GM21723 (cell line): ENCODE data around the gene RASEF.
"Not testable (repeated sequence)": the region's sequence is repeated elsewhere in the genome, so short reads cannot be mapped to it uniquely, and the experiment has no call there.

ENCODE experiments used
- ATAC-seq: cut with Tn5 transposase; IDR thresholded peaks from one replicate; pipeline ENCODE4 v1.9.1; 2021; ENCODE audit warnings: mild to moderate bottlenecking, moderate library complexity; ENCODE audit not compliant: unreplicated experiment

The RASEF gene

DNA sequence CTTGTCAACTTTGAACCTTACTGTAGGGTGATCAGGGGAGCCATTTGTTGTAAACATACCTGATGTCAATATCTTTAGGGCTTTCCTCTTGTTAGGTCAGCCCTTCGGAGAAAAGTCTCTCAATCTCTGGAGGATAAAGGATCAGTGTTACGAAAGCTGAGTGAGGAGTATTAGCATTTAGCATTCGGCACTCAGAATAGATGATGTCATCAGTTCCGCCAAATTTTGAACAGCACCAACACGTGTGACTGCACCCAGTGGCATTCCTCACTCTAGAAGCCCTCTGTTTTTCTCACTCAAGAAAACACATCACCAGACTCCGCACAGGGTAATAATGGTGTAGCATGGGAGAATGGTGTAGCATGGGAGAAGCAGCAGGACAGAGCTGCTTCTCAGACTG lies 87.8 kb downstream of the RASEF start:
- no peak for ATAC-seq

DNA sequence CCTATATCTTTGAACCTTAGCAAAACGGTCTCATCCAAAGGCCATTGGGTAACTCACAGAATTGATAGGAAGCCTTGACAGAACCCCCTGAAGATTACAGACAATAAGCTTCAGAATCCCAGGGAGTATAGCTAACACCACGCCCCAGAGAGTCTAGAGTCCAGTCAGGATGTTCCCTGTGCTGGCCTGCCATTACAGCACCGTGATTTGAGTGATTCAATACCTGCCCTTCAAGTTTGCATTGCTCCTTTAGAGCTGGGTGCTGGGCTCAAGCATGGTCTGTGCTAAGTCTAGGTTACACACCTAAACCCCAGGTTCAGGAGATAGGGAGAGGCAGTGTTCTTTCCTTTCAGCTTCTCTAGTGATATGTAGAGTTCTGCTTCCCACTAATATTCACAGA lies 90.5 kb downstream of the RASEF start:
- ATAC-seq, result no peak

DNA sequence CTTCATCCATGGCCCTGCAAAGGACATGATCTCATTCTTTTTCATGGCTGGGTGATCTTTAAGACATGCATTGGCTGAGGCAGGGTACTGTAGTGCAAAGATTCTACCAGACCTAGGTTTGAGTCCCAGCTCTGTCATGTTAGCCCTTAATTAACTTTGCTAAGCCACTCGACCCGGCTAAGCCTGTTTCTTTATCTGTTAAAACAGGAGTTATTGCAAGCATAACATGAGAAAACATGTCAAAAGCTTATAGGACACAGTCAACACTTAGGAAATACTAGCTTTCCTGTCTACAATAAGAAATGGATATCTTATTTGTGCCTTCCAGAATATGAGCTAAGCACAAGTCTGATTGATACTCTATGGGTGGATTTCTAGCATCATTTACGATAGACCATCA lies 92.6 kb downstream of the RASEF start:
- no peak for ATAC-seq

DNA sequence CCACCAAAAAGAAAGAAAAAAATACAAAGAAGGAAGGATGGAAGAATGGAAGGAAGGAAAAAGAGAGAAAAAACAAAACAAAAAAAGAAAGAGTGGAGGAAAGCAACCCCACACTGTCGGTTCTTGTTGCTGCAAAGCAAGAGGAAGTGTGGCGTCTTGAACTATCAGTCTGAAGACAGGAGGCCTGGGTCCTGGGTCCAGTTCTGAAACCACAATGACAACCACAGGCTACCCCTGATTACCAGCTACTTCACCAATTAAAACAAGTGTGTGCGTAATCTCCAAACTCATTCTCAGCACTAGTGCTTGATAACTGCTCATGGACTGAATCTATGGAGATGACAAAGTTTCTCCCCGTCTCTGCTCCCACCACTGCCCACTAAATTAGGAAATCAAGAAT lies 93.7 kb downstream of the RASEF start:
- ATAC-seq, result no peak

DNA sequence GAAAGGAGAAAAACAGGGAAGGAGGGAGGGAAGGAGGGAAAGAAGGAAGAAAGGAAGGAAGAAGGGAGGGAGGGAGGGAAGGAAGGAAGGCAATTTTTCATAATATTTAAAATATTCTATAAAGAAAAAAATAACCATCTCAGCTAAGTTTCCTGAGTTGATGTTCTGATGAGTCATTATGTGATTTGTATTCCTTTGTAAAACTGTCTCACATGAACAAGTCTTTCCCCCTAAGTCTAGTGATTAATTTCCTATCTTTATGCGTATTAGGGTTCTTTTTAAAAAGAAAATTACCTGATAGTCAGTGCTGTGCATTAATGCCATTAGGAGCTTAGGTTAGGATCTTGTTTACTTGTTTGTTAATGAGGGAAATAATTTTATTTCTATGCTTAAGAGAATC lies 94.1 kb downstream of the RASEF start:
- no peak for ATAC-seq

DNA sequence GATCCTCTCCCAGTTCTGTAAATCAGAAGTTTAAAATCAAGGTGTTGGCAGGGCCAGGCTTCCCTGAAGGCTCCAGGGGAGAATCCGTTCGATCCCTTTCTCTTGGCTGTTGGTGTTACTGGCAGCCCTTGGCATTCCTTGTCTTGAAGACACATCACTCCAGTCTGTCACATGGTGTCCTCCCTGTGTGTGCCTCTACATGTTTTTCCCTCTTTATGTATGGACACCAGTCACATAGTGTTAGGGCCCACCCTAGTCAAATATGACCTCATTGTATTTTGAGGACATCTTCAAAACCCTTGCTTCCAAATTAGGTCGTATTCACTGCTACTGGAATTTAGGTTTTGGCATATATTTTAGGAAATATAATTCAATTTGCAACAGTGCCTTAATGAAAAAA lies 94.6 kb downstream of the RASEF start:
- ATAC-seq, result no peak

DNA sequence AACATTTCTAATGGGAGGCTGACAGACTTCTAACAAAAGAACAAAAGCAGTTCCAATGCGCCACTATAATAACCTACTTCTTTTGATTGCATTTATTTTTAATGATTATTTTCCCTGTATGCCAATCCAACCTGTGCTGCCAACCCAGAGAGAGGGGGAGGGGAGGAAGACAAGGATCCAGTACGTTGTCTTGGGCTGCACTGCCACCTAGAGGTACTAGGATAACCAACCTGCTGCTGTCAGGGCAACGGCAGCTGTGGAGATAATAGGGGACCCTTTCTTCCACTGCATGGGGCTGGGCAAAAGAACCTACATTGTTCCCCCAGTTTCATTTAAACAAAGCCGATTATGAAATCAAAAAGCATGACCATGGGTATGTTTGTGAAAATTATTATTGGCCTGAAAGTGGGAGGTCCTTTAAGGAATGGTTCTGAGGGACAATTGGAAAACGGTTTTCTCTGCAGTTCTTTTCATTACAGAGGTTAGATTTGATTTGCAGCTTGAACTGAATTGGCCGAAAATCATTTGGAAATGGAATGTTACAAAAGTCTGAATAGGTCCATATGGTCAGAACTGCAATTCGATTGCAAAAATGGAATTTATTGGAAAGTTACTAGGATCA lies 101.3 kb downstream of the RASEF start:
- ATAC-seq, result peak; percentile 89

DNA sequence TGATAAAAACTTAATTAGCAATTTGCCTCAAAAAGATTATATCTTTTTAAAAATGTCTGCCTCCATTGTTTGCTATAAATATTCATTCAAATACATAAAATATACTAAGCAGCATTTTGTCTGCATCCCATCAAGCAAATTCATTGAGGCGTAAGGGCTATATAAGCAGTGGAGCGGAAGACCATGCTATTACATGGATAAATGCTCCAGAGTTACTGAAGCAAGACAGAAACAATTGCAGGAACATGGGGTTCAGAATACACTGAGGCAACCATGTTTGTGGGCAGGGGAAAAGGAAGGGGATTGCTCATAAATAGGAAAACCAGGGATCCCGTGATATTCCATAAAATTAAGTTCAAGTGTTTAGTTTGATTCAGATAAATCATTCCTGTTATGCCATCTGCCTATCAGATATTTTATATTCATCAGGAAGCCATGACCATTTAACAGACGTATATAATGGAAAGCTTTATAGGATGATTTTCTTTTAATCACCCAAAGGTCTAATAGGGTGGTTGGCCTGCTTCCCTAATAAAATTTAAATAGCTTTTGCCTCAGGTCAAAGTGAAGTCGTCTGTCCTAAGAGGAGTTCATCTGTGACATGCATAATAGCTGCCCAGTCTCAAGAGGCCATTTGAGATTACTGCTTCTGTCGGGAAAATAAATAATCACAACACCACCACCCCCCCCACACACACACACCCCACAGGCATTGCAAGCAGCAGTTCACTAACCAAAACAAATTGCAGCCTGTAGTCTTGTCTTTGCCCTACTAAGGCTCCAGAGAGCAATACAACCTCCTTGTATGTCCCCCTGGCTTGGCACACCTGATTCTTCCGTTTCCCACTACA lies 105.2 kb downstream of the RASEF start:
- no peak for ATAC-seq

DNA sequence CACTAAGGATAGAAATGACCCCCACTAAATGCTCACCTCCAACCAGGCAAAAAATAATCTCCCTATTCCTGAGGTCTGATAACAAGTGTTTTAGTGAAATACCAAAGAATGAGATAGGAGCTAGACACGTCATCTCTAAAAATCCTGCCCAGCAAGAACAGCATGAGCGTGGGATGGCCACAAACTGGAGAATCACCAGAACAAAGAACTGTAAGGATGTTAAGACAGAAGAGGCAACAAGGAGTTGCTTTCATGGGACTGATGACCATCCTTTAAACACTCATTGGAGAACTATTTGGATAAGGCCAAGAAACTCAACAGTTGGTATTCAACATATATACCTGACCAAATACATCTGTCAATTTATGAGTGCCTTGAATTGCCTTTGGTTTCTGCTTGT lies 113.7 kb downstream of the RASEF start:
- ATAC-seq, result no peak

DNA sequence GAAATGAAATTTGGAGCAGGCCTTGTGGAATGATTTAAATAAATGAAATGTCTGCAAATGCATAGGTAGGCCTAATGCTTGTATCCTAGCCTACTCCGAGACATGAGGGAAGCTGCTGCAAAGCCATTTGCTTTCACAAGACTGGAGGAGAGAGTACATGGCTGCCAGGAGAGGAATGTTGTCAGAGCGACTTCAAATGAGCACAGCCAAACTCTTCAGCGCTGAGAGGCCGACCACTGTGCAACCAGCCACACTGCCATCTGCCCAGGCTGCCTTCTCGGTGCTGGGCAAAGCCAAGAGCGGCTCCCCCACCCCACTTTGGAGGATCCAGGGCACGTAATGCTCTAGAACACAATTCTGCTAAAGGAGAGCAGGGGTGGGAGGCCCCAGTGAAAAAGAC lies 122.6 kb downstream of the RASEF start:
- no peak for ATAC-seq

DNA sequence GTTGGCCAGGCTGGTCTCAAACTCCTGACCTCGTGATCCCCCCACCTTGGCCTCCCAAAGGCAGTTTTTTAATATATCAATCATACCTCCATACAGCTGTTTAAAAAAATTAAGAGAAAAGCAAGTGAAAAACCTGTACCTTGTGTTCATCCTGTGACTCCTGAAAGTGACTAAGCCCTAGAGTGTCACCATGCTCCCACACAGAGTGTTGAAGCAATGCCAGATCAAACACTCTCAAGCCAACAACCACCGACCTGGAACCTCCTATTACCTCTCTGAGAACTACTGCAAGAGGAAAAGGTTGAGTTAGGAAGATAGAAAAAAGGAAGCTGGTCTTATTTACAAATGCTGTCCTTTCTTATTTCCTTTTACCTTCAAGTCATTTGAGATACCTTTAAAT lies 123.5 kb downstream of the RASEF start:
- ATAC-seq, result no peak

DNA sequence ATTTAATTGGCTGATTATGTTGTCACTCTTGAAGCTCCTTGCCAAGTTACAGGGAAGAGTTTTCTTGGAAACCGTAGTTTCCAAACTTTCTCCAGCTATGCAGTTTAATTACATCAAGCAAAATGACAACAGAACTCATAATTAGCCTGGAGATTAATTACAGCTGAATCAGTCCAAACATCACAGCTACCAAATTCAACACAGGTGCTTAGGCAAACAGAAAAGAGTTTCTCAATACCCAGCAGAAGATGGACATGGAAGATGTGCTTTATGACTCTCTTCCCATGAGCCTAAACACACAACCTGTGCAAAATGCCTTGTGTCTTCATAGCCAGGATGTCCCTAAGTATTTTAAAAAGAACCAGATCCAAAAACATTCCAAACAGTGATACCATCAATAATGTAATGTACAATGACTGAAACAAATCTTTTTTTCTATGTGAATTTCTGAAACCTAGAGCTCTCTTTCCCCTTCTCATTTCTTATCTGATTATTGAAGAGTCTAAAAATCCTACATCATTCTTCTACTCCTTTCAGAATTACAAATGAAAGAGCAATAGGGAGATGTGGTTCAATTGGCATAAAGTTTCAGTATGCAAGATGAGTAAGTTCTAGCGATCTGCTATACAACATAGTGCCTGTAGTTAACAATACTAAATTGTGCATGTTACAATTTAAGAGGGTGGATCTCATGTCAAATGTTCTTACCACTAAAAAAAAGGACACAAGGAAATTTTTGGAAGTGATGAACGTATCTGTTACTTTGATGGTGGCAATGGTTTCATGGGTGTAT lies 124.3 kb downstream of the RASEF start:
- no peak for ATAC-seq

DNA sequence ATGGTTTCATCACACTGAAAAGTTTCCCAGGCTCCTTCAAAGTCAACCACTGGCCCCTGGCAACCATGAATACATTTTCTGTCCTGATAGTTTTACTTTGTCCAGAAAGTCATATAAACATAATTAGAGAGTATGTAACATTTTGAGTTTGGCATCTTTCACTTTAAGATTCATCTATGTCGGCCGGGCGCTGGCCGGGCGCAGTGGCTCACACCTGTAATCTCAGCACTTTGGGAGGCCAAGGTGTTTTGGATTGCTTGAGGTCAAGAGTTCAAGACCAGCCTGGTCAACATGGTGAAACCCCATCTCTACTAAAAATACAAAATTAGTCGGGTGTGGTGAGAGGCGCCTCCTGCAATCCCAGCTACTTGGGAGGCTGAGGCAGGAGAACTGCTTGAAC lies 126.4 kb downstream of the RASEF start:
- ATAC-seq, result not testable (repeated sequence)

DNA sequence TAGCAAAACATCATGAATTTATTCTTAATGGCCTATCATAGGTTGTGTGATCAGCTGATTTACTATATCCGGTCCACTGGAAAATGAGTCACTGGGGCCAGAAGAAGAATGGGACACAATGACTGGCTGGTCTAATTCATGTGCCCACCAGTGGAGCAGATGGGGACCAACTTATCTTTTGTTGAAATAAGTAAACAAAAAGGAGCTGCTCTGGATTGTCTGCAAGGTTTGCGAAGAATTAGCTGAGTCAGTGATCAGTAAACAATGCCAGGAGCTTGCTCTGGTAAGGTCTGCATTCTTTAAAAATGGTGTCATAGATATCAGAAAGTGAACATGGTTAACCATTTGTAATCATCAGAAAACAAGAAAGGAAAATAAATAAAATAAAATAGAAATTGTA lies 128.0 kb downstream of the RASEF start:
- no peak for ATAC-seq

DNA sequence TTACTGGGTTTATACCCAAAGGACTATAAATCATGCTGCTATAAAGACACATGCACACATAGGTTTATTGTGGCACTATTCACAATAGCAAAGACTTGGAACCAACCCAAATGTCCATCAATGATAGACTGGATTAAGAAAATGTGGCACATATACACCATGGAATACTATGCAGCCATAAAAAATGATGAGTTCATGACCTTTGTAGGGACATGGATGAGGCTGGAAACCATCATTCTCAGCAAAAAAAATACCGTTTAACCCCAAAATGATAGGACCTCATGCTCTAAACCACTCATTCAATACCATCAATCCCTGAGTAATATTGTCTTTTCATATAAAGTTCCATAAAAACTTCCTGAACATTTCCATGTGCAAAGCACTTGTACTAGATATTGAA lies 128.9 kb downstream of the RASEF start:
- ATAC-seq, result not testable (repeated sequence)

DNA sequence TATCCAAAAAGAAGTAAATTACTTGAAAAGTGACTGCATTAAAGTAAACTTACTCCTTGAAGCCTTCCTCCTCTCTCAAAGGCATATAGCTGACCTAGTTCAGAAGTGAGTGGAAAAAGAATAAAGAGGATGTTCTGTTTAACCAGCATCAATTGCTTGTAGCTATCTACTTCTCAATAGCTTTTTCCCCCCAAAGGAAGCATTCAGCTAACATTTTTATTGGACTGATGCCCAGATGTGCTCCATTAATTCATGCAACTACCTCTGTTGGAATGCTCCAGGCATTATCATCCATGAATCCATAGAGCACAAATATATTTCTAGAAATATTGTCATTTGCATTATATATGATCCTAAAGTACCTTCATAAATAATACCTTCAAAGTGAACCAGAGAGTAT lies 132.8 kb downstream of the RASEF start:
- ATAC-seq, result no peak
